ENCODE data around the gene PHETA2. TPM values are rescaled to one million over a fixed set of nuclear protein-coding genes. Genes with fewer than 3 reads are reported as not detected.

PHETA2 gene
- polyA plus RNA-seq, 2 of the 4 experiments (the other 2 are of a cell fraction), result 0.03 TPM; not detected in 1

DNA sequence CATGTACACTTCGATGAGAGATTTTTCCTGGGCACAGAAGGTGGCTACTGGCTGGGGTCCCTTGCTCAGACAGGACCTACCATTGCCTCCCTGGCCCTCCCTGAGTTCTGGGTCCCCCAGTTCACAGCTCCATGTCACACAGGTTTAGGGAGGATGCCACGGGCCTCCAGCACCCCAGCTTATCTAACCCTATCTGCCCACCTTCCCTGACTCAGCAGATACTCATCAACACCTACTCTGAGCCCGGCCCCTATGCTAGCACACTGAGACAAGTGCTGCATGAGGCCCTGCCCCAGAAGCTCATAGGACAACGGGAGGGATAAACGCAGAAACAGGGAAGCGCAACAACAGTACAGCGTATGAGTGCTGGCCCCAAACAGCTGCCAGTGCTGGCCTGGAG, 13.0 kb upstream of the PHETA2 start (continued):
- TF ChIP-seq, protein P1, sequence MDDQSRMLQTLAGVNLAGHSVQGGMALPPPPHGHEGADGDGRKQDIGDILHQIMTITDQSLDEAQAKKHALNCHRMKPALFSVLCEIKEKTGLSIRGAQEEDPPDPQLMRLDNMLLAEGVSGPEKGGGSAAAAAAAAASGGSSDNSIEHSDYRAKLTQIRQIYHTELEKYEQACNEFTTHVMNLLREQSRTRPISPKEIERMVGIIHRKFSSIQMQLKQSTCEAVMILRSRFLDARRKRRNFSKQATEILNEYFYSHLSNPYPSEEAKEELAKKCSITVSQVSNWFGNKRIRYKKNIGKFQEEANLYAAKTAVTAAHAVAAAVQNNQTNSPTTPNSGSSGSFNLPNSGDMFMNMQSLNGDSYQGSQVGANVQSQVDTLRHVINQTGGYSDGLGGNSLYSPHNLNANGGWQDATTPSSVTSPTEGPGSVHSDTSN (IDR thresholded peaks at IDR 0.05), result no peak
- no peak for TF ChIP-seq NR3C1 (IDR thresholded peaks at IDR 0.05)
- TF ChIP-seq SREBF2 (IDR thresholded peaks at IDR 0.05), result no peak
- TF ChIP-seq CHD4 (IDR thresholded peaks at IDR 0.05; ENCODE audit: borderline replicate concordance), result no peak
- no peak for TF ChIP-seq FOSL2 (IDR thresholded peaks at IDR 0.05)
- no peak for TF ChIP-seq FOSL2 (CRISPR knock-in tag; IDR thresholded peaks at IDR 0.05)
- TF ChIP-seq, protein P2, sequence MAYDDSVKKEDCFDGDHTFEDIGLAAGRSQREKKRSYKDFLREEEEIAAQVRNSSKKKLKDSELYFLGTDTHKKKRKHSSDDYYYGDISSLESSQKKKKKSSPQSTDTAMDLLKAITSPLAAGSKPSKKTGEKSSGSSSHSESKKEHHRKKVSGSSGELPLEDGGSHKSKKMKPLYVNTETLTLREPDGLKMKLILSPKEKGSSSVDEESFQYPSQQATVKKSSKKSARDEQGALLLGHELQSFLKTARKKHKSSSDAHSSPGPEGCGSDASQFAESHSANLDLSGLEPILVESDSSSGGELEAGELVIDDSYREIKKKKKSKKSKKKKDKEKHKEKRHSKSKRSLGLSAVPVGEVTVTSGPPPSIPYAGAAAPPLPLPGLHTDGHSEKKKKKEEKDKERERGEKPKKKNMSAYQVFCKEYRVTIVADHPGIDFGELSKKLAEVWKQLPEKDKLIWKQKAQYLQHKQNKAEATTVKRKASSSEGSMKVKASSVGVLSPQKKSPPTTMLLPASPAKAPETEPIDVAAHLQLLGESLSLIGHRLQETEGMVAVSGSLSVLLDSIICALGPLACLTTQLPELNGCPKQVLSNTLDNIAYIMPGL (CRISPR knock-in tag; IDR thresholded peaks at IDR 0.05; ENCODE audit: borderline replicate concordance), result no peak
- TF ChIP-seq JUNB (IDR thresholded peaks at IDR 0.05), result no peak
- no peak for TF ChIP-seq ZSCAN20 (CRISPR knock-in tag; IDR thresholded peaks at IDR 0.05)
- no peak for TF ChIP-seq CEBPB (IDR thresholded peaks at IDR 0.05)
- TF ChIP-seq, protein P3, sequence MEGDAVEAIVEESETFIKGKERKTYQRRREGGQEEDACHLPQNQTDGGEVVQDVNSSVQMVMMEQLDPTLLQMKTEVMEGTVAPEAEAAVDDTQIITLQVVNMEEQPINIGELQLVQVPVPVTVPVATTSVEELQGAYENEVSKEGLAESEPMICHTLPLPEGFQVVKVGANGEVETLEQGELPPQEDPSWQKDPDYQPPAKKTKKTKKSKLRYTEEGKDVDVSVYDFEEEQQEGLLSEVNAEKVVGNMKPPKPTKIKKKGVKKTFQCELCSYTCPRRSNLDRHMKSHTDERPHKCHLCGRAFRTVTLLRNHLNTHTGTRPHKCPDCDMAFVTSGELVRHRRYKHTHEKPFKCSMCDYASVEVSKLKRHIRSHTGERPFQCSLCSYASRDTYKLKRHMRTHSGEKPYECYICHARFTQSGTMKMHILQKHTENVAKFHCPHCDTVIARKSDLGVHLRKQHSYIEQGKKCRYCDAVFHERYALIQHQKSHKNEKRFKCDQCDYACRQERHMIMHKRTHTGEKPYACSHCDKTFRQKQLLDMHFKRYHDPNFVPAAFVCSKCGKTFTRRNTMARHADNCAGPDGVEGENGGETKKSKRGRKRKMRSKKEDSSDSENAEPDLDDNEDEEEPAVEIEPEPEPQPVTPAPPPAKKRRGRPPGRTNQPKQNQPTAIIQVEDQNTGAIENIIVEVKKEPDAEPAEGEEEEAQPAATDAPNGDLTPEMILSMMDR (IDR thresholded peaks at IDR 0.05), result no peak
- TF ChIP-seq, protein P4, sequence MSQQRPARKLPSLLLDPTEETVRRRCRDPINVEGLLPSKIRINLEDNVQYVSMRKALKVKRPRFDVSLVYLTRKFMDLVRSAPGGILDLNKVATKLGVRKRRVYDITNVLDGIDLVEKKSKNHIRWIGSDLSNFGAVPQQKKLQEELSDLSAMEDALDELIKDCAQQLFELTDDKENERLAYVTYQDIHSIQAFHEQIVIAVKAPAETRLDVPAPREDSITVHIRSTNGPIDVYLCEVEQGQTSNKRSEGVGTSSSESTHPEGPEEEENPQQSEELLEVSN (IDR thresholded peaks at IDR 0.05; ENCODE audit: borderline replicate concordance, low read depth), result no peak

DNA sequence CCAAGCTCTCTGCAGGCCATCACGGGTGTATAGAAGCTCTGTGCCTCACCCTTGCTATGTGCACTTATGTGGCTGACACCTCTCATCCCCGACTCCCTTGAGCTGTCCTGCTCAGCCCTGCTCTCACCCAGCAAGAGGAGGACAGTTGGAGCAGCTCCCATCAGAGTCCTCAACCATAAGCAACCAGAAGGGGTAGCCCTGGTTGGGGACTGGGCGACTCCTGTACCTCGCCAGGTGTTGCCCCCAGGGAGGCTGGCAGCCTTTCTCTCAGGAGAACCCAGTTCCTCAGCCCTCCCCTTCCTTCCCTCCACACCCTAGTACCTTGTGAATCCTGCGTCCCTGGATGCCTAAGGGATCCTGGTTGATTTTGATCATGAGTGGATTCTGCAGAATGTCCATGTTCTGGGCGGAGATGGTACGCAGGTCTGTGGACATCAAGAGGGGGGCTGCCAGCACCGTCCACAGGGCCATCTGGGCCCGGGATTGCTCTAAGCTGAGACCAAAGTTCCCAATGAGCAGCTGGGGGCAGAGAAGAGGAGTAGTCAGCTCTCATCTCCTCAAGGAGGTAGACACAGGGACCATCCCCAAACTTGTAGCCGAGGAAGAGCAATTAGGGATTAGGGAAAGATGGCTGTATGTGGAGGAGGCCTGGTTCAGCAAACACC, 11.4 kb upstream of the PHETA2 start:
- FAIRE-seq (no peak), DNase-seq (ENCODE audit: low read depth in 1 of 2, low spot score in 1 of 2) (no peak), ATAC-seq (no peak)
- H3K27ac ChIP-seq, result no peak overlapping the region
- ChIA-PET CTCF (interaction anchor here (1.0 to 1.1 kb wide), 2 partner anchors 16 to 103 kb away, joined by 3 to 5 read pairs; no protein-coding TSS in a partner anchor), POLR2A (no interaction called here)
- TF ChIP-seq HOXB13 (CRISPR knock-in tag; IDR thresholded peaks at IDR 0.05; ENCODE audit: low read depth) (no peak), ZC3H11A (IDR thresholded peaks at IDR 0.05) (no peak), HEYL (CRISPR knock-in tag; IDR thresholded peaks at IDR 0.05) (no peak), POLR2AphosphoS2 (conservative IDR thresholded peaks at IDR 0.05; ENCODE audit: low read length) (no peak), TP53 (CRISPR knock-in tag; IDR thresholded peaks at IDR 0.05) (no peak), CBX2 (IDR thresholded peaks at IDR 0.05; ENCODE audit: borderline replicate concordance, low read depth) (no peak), ZSCAN20 (CRISPR knock-in tag; IDR thresholded peaks at IDR 0.05) (no peak), SREBF2 (IDR thresholded peaks at IDR 0.05) (no peak), CBX8 (IDR thresholded peaks at IDR 0.05) (no peak), EHMT2 (IDR thresholded peaks at IDR 0.05; ENCODE audit: low read depth) (no peak), ESRRA (IDR thresholded peaks at IDR 0.05; ENCODE audit: borderline replicate concordance, low read length) (no peak), MAZ (IDR thresholded peaks at IDR 0.05; ENCODE audit: borderline replicate concordance, low read depth, low read length) (no peak), HOXB5 (CRISPR knock-in tag; IDR thresholded peaks at IDR 0.05) (no peak), FOSB (CRISPR knock-in tag; IDR thresholded peaks at IDR 0.05) (no peak)
- TF ChIP-seq, protein P5, sequence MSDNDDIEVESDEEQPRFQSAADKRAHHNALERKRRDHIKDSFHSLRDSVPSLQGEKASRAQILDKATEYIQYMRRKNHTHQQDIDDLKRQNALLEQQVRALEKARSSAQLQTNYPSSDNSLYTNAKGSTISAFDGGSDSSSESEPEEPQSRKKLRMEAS (IDR thresholded peaks at IDR 0.05), result no peak
- TF ChIP-seq, protein P6, sequence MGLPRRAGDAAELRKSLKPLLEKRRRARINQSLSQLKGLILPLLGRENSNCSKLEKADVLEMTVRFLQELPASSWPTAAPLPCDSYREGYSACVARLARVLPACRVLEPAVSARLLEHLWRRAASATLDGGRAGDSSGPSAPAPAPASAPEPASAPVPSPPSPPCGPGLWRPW (IDR thresholded peaks at IDR 0.05), result no peak
- H3K4me2 ChIP-seq, result no peak overlapping the region
- H3K9me3 ChIP-seq, result 0 out of 3 replicates have a peak, but pooled peaks cover 5% of the 10 kb centered on the region
- 85% methylated on average over 10 of the region's 10 CpGs for WGBS (ENCODE audit: missing lambda C conversion rate)
- H3K4me3 ChIP-seq, result no peak overlapping the region
- no peaks in the 10 kb centered on the region for H3K4me1 ChIP-seq
